OCI-LY7 (cell line): ENCODE data around the gene FNTB.

Experiments used
- EZH2phosphoT487 ChIP-seq: fragments of 200-600 bp; sonication (generic); IDR thresholded peaks from 2 replicates; pipeline ENCODE4 v1.6.1; 2018; ENCODE audit warnings: low read depth, borderline replicate concordance, mild to moderate bottlenecking, mixed run types, antibody characterized with exemption, low read length, moderate library complexity, mixed read lengths
- TF ChIP-seq, protein P1 (sequence below): fragments of 200-600 bp; sonication (generic); conservative IDR thresholded peaks from 2 replicates; pipeline ENCODE4 v1.5.1; 2014; ENCODE audit warnings: mild to moderate bottlenecking, antibody characterized with exemption, low read length, moderate library complexity, mixed read lengths

DNA sequence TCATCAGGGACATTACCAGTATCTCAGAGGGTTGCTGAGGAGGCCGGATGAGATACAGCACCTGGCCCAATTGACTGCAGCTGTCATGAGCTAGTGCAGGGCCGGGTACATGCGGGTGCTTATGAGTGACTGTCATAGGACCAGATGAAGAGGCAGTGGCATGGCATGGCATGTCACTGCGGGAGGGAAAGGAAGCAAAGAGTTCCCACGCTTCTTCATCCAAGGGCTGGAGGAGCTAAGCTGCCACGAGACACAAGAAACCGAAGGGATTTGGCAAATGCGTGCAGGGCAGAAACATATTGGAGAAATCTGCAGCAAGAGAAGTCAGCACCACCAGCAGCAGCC lies 33.4 kb upstream of the FNTB start:
- TF ChIP-seq, protein P1, sequence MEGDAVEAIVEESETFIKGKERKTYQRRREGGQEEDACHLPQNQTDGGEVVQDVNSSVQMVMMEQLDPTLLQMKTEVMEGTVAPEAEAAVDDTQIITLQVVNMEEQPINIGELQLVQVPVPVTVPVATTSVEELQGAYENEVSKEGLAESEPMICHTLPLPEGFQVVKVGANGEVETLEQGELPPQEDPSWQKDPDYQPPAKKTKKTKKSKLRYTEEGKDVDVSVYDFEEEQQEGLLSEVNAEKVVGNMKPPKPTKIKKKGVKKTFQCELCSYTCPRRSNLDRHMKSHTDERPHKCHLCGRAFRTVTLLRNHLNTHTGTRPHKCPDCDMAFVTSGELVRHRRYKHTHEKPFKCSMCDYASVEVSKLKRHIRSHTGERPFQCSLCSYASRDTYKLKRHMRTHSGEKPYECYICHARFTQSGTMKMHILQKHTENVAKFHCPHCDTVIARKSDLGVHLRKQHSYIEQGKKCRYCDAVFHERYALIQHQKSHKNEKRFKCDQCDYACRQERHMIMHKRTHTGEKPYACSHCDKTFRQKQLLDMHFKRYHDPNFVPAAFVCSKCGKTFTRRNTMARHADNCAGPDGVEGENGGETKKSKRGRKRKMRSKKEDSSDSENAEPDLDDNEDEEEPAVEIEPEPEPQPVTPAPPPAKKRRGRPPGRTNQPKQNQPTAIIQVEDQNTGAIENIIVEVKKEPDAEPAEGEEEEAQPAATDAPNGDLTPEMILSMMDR: 0 out of 2 replicates have a peak, but pooled peaks have one; percentile 1
- TF ChIP-seq EZH2phosphoT487: no peak
